Activated CD4-positive, alpha-beta T cell treated with anti-CD3 and anti-CD28 coated beads for 48 hours (primary cell): ENCODE data around the gene AP3B2.
"Not testable (repeated sequence)": the region's sequence is repeated elsewhere in the genome, so short reads cannot be mapped to it uniquely, and the experiment has no call there.

Source experiments
- DNase-seq: peaks from one replicate; pipeline ENCODE4 v3.0.0-alpha.2; 2020

Gene AP3B2

GRCh38 chr15:82647045-82647834, 62.4 kb downstream of the AP3B2 start, which contains the start of gene CPEB1:
CPEB1 (minus strand) TSS chr15:82647363; CDS start chr15:82628459, 18,904 bp downstream.
- peak; percentile 47 for DNase-seq

- peak; percentile 34 for DNase-seq
Measured at GRCh38 chr15:82646250-82647044, 63.2 kb downstream of the AP3B2 start.

DNA sequence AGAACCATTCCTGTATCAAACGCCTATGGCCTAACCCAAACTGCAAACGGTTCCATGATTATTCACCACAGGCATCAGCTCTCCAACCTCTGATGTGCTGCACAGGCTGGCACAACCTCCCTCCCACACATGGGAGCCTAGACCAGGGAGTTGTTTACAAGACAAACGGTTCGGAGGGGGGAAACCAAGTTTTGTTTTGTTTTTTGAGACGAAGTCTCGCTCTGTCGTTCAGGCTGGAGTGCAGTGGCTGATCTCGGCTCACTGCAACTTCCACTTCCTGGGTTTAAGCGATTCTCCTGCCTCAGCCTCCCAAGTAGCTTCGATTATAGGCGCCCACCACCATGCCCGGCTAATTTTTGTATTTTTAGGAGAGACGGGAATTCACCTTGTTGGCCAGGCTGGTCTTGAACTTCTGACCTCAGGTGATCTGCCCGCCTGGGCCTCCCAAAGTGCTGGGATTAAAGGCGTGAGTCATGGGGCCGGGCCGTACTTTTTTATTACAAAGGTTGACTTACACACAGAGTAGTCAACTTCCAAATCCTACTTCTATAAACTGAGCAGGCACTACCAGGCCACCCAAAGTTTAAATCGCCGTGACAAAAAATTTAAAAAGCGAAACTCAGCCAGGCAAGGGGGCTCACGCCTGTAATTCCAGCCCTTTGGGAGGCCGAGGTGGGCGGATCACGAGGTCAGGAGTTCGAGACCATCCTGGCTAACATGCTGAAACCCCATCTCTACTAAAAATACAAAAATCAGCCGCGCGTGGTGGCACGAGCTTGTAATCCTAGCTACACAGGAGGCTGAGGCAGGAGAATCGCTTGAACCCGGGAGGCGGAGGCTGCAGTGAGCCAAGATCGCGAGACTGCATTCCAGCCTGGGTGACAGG, 64.5 kb downstream of the AP3B2 start:
- DNase-seq, result not testable (repeated sequence)

DNA sequence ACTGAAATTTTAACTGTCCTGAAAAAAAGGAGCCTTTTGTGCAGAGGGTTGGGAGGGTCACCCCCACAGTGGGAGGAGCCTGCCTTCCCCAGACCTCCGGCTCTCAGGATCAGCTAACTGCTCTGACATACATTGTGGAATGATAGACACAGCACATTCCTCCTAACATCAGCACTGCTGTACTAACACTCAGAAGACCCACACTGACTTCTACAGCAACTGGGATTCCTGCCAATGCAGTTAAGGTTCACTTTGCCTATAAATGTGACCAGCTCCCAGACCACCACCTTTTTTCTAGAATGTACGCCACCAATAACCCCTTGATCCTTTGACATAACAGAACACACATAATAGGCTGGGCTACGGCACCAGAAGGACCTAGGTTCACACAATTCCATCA, 65.7 kb downstream of the AP3B2 start:
- DNase-seq, result no peak

- DNase-seq, result no peak
Measured at GRCh38 chr15:82642656-82643055, 67.0 kb downstream of the AP3B2 start.

DNA sequence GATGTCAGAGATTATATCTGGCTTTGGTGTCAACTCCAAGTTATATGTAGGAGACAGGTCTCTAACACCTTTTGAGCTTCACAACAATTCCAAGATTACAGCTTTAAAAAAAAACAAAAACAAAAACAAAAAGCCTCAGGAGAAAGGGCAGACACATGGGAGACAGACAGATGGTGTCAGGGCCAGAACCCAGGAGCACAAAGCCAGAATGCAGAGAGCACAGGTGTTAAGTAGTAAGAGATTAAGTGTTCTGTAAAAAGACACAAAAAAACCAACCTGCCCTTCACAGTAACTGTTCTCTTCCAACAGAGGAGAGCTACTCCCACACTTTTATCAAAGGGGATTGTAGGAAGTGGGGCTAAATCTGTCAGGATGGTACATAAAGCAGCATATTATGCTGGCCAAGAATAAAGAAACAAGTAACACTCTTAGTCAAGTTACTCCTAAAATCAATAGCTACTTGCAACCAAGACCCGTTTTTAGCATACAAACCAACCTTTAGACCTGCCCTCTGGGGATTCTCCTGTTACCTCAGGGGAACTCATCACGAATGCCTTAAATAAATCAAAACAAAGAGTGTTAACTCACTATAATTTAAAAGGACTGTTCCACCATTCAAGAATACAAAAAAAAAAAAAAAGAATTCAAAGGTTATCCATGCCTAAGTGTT, 68.4 kb downstream of the AP3B2 start:
- no peak for DNase-seq

DNA sequence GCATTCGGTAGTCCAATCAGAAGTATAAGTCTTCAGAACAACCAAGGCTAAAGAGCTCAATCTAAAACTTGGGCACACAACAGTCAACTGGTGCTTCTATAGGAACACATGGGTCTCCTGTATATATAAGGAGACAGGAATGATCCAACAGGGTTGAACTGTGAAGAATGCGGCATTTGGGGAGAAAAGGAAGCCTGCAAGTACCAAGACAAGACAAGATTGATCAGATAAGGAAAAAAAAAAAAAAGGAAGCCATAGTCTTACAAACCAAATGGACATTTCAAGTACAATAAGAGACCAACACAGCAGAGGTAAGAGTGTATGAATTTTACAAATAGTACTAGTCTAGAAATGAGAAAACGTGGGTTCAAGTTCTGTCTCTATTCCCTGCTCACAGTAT, 69.0 kb downstream of the AP3B2 start:
- no peak for DNase-seq

DNA sequence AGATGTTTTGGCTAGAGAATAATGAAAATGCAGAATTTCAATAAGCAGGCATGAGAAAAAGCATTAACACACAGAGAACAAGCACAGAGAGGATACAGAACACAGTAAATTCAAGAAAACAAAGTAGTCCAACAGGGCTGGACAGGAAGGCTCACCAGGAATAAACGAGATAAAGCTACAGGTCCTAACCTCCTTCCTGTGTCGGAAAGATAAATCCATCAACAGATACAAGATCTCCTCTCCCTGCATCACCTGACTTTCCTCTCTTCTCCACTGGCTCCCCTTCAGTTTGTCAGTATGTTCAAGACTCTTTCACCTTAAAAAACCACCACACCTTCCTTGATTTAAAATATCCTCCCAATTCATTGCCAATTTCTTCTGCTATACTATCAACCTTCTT, 73.9 kb downstream of the AP3B2 start:
- no peak for DNase-seq

- no peak for DNase-seq
Measured at GRCh38 chr15:82630033-82630432, 79.6 kb downstream of the AP3B2 start.

- no peak for DNase-seq
Measured at GRCh38 chr15:82625136-82625535, 84.5 kb downstream of the AP3B2 start.

DNA sequence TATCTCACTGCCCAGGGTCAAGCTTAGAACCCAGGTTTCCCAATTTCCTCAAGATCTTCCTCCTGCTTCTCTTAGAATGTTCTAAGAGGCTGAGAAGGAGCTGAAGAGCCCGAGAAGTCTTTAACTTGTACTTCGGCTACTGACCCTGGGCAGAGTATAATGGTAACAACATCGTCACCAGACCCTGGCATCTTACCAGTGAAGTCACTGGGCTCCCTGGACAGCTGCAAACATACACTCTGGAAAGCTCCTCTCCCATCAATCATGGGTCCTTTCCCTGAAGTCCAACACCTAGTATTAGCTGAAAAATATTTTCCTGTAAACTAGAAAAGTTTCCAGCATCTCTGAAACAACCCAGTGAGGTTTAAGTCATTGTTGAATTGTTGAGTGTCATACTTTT, 85.2 kb downstream of the AP3B2 start:
- no peak for DNase-seq

DNA sequence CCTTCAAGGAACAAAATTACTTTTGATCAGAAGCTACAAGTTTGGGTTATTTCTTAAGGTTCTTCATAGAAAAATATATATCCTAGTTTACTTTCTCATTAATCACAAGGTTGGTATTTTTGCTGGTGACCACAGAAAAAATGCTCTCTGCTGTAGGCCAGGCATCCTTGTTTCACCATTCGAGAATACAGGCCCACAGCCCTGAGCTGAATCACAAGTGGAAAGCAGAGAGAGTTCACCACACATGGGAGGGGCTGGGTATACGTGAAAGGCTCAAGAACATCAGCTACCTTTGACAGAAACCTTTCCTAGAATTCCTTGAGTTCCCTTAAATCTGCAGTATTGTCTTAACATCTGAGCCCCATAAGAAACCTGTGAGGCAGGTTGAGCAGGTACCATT, 85.7 kb downstream of the AP3B2 start:
- no peak for DNase-seq

- DNase-seq, result no peak
Measured at GRCh38 chr15:82621970-82622369, 87.7 kb downstream of the AP3B2 start.

GRCh38 chr15:82613747-82614146, 95.9 kb downstream of the AP3B2 start:
- DNase-seq, result no peak

GRCh38 chr15:82611348-82611747, 98.3 kb downstream of the AP3B2 start:
- DNase-seq, result no peak
